HG02588 (cell line): ENCODE measurements around the gene CCDC184.
"Not testable (repeated sequence)": the region's sequence is repeated elsewhere in the genome, so short reads cannot be mapped to it uniquely, and the experiment has no call there.

Experiments
- ATAC-seq: cut with Tn5 transposase; IDR thresholded peaks from one replicate; pipeline ENCODE4 v1.9.1; 2021; ENCODE audit warnings: mild to moderate bottlenecking, moderate library complexity; ENCODE audit not compliant: unreplicated experiment

The CCDC184 gene

DNA sequence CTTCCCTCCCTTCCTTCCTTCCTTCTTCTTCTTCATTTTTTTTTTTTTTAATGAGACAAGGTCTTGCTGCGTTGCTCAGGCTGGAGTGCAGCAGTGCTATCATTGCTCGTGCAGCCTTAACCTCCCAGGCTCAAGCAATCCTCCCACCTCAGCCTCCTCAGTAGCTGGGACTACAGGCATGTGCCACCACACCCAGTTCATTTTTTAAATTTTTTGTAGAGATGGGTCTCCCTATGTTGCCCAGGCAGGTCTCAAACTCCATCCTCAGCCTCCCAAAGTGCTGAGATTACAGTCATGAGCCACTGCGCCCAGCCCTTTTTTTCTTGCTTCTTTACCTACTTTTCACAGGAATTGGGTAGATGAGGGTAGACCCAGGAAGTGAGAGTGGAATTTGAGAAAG, 18.1 kb downstream of the CCDC184 start:
- no peak for ATAC-seq

DNA sequence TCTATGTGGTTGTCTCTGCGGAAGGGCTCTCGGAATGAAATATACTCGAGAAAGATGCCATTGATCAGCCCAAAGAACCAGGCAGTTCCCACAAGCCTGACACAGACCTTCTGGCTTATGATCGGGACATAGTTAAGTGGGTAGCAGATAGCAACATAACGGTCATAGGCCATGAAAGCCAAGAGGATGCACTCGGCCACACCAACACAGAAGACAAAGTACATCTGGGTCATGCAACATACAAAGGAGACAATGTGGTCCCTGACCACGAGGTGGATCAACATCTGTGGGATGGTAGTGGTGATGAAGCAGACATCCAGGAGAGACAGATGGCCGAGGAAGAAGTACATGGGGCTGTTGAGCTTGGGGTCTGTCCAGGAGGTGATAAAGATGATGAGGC, 19.3 kb downstream of the CCDC184 start:
- no peak for ATAC-seq

- ATAC-seq: no peak
Observed at GRCh38 chr12:48203192-48203591, 19.7 kb downstream of the CCDC184 start, which contains the start of gene OR10AD1. Gene OR10AD1, minus strand, starts transcription at chr12:48203292. Its CDS starts 0 bp downstream, at chr12:48203292.

- ATAC-seq: not testable (repeated sequence)
Observed at GRCh38 chr12:48209495-48209894, 26.1 kb downstream of the CCDC184 start.

- ATAC-seq: no peak
Observed at GRCh38 chr12:48216785-48217184, 33.3 kb downstream of the CCDC184 start.

- no peak for ATAC-seq
Observed at GRCh38 chr12:48219631-48220030, 36.2 kb downstream of the CCDC184 start.

GRCh38 chr12:48220701-48221100, 37.3 kb downstream of the CCDC184 start:
- no peak for ATAC-seq

- no peak for ATAC-seq
Observed at GRCh38 chr12:48221645-48222044, 38.2 kb downstream of the CCDC184 start.

GRCh38 chr12:48224533-48224932, 41.1 kb downstream of the CCDC184 start:
- ATAC-seq: not testable (repeated sequence)

GRCh38 chr12:48231169-48231958, 47.9 kb downstream of the CCDC184 start:
- not testable (repeated sequence) for ATAC-seq
